ENCODE measurements around the gene RIMKLA.

Gene RIMKLA

GRCh38 chr1:42380586-42381279, at the start of gene RIMKLA:
Gene RIMKLA, plus strand, starts transcription at chr1:42380792. Its CDS starts 143 bp downstream, at chr1:42380935.
- DNase-seq, result peak; percentile 67

GRCh38 chr1:42332877-42333276, 47.7 kb upstream of the RIMKLA start:
- DNase-seq, result no peak

- DNase-seq, result no peak
Measured at GRCh38 chr1:42333662-42334239, 46.8 kb upstream of the RIMKLA start.

GRCh38 chr1:42334240-42335049, 46.1 kb upstream of the RIMKLA start:
- peak; percentile 58 for DNase-seq

- peak; percentile 99 for DNase-seq
Measured at GRCh38 chr1:42335050-42335808, 45.4 kb upstream of the RIMKLA start, which contains the start of gene FOXJ3. Gene FOXJ3, minus strand, starts transcription at chr1:42335235. Its CDS starts 24,142 bp downstream, at chr1:42311093.

- no peak for DNase-seq
Measured at GRCh38 chr1:42335809-42336518, 44.6 kb upstream of the RIMKLA start.

GRCh38 chr1:42336978-42337377, 43.6 kb upstream of the RIMKLA start:
- DNase-seq, result no peak

GRCh38 chr1:42340093-42340492, 40.5 kb upstream of the RIMKLA start:
- DNase-seq, result peak; percentile 56

GRCh38 chr1:42340901-42341300, 39.7 kb upstream of the RIMKLA start:
- DNase-seq, result no peak

- no peak for DNase-seq
Measured at GRCh38 chr1:42343049-42343448, 37.5 kb upstream of the RIMKLA start.

- DNase-seq, result no peak
Measured at GRCh38 chr1:42348498-42348897, 32.1 kb upstream of the RIMKLA start.

- DNase-seq, result no peak
Measured at GRCh38 chr1:42350086-42350485, 30.5 kb upstream of the RIMKLA start.

- no peak for DNase-seq
Measured at GRCh38 chr1:42358791-42359190, 21.8 kb upstream of the RIMKLA start.

GRCh38 chr1:42359466-42359865, 21.1 kb upstream of the RIMKLA start:
- no peak for DNase-seq

GRCh38 chr1:42364089-42364488, 16.5 kb upstream of the RIMKLA start:
- DNase-seq, result no peak

- no peak for DNase-seq
Measured at GRCh38 chr1:42364542-42364941, 16.1 kb upstream of the RIMKLA start.

GRCh38 chr1:42365118-42365517, 15.5 kb upstream of the RIMKLA start:
- no peak for DNase-seq

GRCh38 chr1:42368096-42368795, 12.3 kb upstream of the RIMKLA start:
- no peak for DNase-seq

GRCh38 chr1:42369471-42369870, 11.1 kb upstream of the RIMKLA start:
- DNase-seq, result no peak

GRCh38 chr1:42370876-42371549, 9.6 kb upstream of the RIMKLA start:
- DNase-seq, result no peak

GRCh38 chr1:42372796-42373195, 7.8 kb upstream of the RIMKLA start:
- DNase-seq, result no peak
